Measurements from ENCODE around the gene ZFAND3. TPM values are rescaled to one million over a fixed set of nuclear protein-coding genes. Genes with fewer than 3 reads are reported as not detected.

ZFAND3 gene
- total RNA-seq, 2 donors from 2014 or later: 53.8 to 69.3 TPM

- intact Hi-C loops (cut with DNase I): no loop called here
- DNase-seq (ENCODE audit: low spot score): no peak
Measured at GRCh38 chr6:37856285-37856684, 36.8 kb downstream of the ZFAND3 start.

GRCh38 chr6:37858363-37858762 is 38.8 kb downstream of the ZFAND3 start:
- intact Hi-C loops (cut with DNase I): no loop called here
- no peak for DNase-seq (ENCODE audit: low spot score)

GRCh38 chr6:37860226-37860839 is 40.8 kb downstream of the ZFAND3 start:
- DNase-seq (ENCODE audit: low spot score): no peak
- intact Hi-C loops (cut with DNase I): loop anchor here in 1 of 2 donors (10.0 kb wide), 1 partner anchor 146 kb away; no protein-coding TSS in a partner anchor

- intact Hi-C loops (cut with DNase I): loop anchor here in 1 of 2 donors (10.0 kb wide), 1 partner anchor 147 kb away; no protein-coding TSS in a partner anchor
- no peak for DNase-seq (ENCODE audit: low spot score)
Measured at GRCh38 chr6:37861452-37861851, 41.9 kb downstream of the ZFAND3 start.

- intact Hi-C loops (cut with DNase I): loop anchor here in 1 of 2 donors (10.0 kb wide), 1 partner anchor 148 kb away; no protein-coding TSS in a partner anchor
Measured at GRCh38 chr6:37862430-37862829, 42.9 kb downstream of the ZFAND3 start.

GRCh38 chr6:37862992-37863391 is 43.5 kb downstream of the ZFAND3 start:
- DNase-seq (ENCODE audit: low spot score): no peak
- intact Hi-C loops (cut with DNase I): loop anchor here in 1 of 2 donors (10.0 kb wide), 1 partner anchor 148 kb away; no protein-coding TSS in a partner anchor

More at GRCh38 chr6:37862430-37862829, 42.9 kb downstream of the ZFAND3 start:
- no peak for DNase-seq (ENCODE audit: low spot score)

GRCh38 chr6:37864250-37864649 is 44.7 kb downstream of the ZFAND3 start:
- DNase-seq (ENCODE audit: low spot score): no peak
- intact Hi-C loops (cut with DNase I): loop anchor here in 1 of 2 donors (10.0 kb wide), 1 partner anchor 149 kb away; no protein-coding TSS in a partner anchor

- no peak for DNase-seq (ENCODE audit: low spot score)
- intact Hi-C loops (cut with DNase I): loop anchor here in 1 of 2 donors (10.0 kb wide), 1 partner anchor 151 kb away; no protein-coding TSS in a partner anchor
Measured at GRCh38 chr6:37865504-37865903, 46.0 kb downstream of the ZFAND3 start.

- DNase-seq (ENCODE audit: low spot score): no peak
- intact Hi-C loops (cut with DNase I): loop anchor here in 1 of 2 donors (10.0 kb wide), 1 partner anchor 152 kb away; no protein-coding TSS in a partner anchor
Measured at GRCh38 chr6:37866590-37867507, 47.3 kb downstream of the ZFAND3 start.

GRCh38 chr6:37867756-37868446 is 48.4 kb downstream of the ZFAND3 start:
- DNase-seq (ENCODE audit: low spot score): no peak
- intact Hi-C loops (cut with DNase I): loop anchor here in 1 of 2 donors (10.0 kb wide), 1 partner anchor 153 kb away; no protein-coding TSS in a partner anchor

- DNase-seq (ENCODE audit: low spot score): no peak
- intact Hi-C loops (cut with DNase I): loop anchor here in 1 of 2 donors (10.0 kb wide), 1 partner anchor 154 kb away; no protein-coding TSS in a partner anchor
Measured at GRCh38 chr6:37868447-37868825, 48.9 kb downstream of the ZFAND3 start.

- intact Hi-C loops (cut with DNase I): no loop called here
- DNase-seq (ENCODE audit: low spot score): no peak
Measured at GRCh38 chr6:37871616-37872372, 52.3 kb downstream of the ZFAND3 start.

- no peak for DNase-seq (ENCODE audit: low spot score)
- intact Hi-C loops (cut with DNase I): no loop called here
Measured at GRCh38 chr6:37872373-37872745, 52.8 kb downstream of the ZFAND3 start.

GRCh38 chr6:37874726-37875125 is 55.2 kb downstream of the ZFAND3 start:
- intact Hi-C loops (cut with DNase I): no loop called here
- no peak for DNase-seq (ENCODE audit: low spot score)

GRCh38 chr6:37875561-37876309 is 56.2 kb downstream of the ZFAND3 start:
- intact Hi-C loops (cut with DNase I): no loop called here
- no peak for DNase-seq (ENCODE audit: low spot score)

- intact Hi-C loops (cut with DNase I): no loop called here
- DNase-seq (ENCODE audit: low spot score): no peak
Measured at GRCh38 chr6:37876843-37877242, 57.3 kb downstream of the ZFAND3 start.

GRCh38 chr6:37877373-37878149 is 58.0 kb downstream of the ZFAND3 start:
- DNase-seq (ENCODE audit: low spot score): no peak

More at GRCh38 chr6:37877373-37878149, 58.0 kb downstream of the ZFAND3 start:
- intact Hi-C loops (cut with DNase I): no loop called here

All from posterior vena cava (tissue), 2 donors.